ENCODE data around the gene MFSD6L.

DNA sequence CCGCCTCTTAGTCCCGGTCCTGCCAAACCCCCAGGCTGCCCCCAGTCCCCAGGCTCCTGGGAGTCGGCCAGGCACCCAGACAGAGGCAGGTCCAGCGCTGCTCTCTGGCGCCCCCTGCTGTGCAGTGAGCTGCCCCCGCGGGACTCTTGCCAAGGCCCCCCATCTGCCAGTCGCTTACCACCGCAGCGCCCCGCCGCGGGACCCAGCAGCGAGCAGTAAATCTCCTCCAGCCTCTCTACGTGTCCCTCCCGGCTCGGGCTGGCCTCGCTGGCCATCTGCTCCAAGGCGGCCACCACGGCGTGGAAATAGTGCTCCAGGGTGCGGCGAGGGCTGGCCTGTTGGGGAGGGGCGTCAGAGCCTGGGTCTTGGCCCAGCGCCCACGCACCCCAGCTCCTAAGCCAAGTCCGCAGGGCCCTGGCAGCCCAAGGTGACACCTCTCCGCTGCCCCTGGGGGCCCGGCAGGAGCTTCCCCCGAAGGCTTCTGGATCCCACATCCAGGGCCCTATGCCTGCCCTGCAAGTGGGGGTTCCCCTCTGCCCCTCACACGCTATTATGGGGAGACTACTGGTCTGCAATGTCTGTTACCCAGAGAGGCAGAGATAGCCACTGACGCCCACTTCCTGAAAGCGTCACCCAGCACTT, 33.7 kb upstream of the MFSD6L start:
- no peak for TF ChIP-seq GATA2 (IDR thresholded peaks at IDR 0.05; ENCODE audit: low read depth, low read length)
- no peak for TF ChIP-seq GATA3 (IDR thresholded peaks at IDR 0.05; ENCODE audit: low read depth, low read length)

All from SH-SY5Y (cell line).